GM21367 (cell line): Measurements from ENCODE around the gene TSPAN10.

Source experiments
- ATAC-seq: cut with Tn5 transposase; IDR thresholded peaks from one replicate; pipeline ENCODE4 v1.9.1; 2021; ENCODE audit not compliant: unreplicated experiment

Gene TSPAN10

GRCh38 chr17:81631482-81631881 is 5.5 kb upstream of the TSPAN10 start:
- no peak for ATAC-seq

GRCh38 chr17:81635431-81635830 is 1.6 kb upstream of the TSPAN10 start:
- no peak for ATAC-seq

- no peak for ATAC-seq
Measured at GRCh38 chr17:81635973-81636504, 957 bp upstream of the TSPAN10 start.

GRCh38 chr17:81638683-81639082 is 1.7 kb downstream of the TSPAN10 start:
- no peak for ATAC-seq

- no peak for ATAC-seq
Measured at GRCh38 chr17:81640011-81640410, 3.0 kb downstream of the TSPAN10 start.

GRCh38 chr17:81641825-81642489 is 5.0 kb downstream of the TSPAN10 start:
- no peak for ATAC-seq

- no peak for ATAC-seq
Measured at GRCh38 chr17:81644496-81644895, 7.5 kb downstream of the TSPAN10 start.

- no peak for ATAC-seq
Measured at GRCh38 chr17:81644976-81645952, 8.3 kb downstream of the TSPAN10 start.

GRCh38 chr17:81646869-81647600 is 10.0 kb downstream of the TSPAN10 start:
- no peak for ATAC-seq

GRCh38 chr17:81647640-81648012 is 10.6 kb downstream of the TSPAN10 start:
- no peak for ATAC-seq

- ATAC-seq = no peak
Measured at GRCh38 chr17:81648013-81648706, 11.2 kb downstream of the TSPAN10 start.

- ATAC-seq = no peak
Measured at GRCh38 chr17:81648707-81649085, 11.7 kb downstream of the TSPAN10 start.

GRCh38 chr17:81650951-81651350 is 14.0 kb downstream of the TSPAN10 start:
- no peak for ATAC-seq

GRCh38 chr17:81651692-81652091 is 14.7 kb downstream of the TSPAN10 start:
- no peak for ATAC-seq

GRCh38 chr17:81652906-81653771 is 16.1 kb downstream of the TSPAN10 start:
- no peak for ATAC-seq

GRCh38 chr17:81655378-81656117 is 18.6 kb downstream of the TSPAN10 start:
- no peak for ATAC-seq

- ATAC-seq = no peak
Measured at GRCh38 chr17:81656118-81656743, 19.2 kb downstream of the TSPAN10 start, which contains the start of gene PDE6G. PDE6G (minus strand) TSS chr17:81656542; CDS start chr17:81653305, 3,237 bp downstream.

- no peak for ATAC-seq
Measured at GRCh38 chr17:81656835-81657234, 19.8 kb downstream of the TSPAN10 start.
